Left kidney (tissue), 2 donors: ENCODE measurements around the gene MND1. TPM values are rescaled to one million over a fixed set of nuclear protein-coding genes. Genes with fewer than 3 reads are reported as not detected.
A peak's percentile ranks its signal among the peaks of the same experiment; 100 is the strongest.
"Not testable (repeated sequence)": the region's sequence is repeated elsewhere in the genome, so short reads cannot be mapped to it uniquely, and the experiment has no call there.

Experiments used
- DNase-seq: peaks from one replicate; pipeline ENCODE4 v3.0.0-alpha.2; 2013
- polyA plus RNA-seq: library from polyadenylated mRNA; unstranded; fragments of 120-200 nt; gene quantifications from one replicate; pipeline ENCODE4 v1.2.1, GENCODE V29; 2013; ENCODE audit not compliant: insufficient read length

The MND1 gene
- polyA plus RNA-seq, 1 donor: 22.6 TPM

- no peak for DNase-seq
Measured at GRCh38 chr4:153399358-153399757, 54.9 kb downstream of the MND1 start.

- no peak for DNase-seq
Measured at GRCh38 chr4:153401501-153401900, 57.0 kb downstream of the MND1 start.

GRCh38 chr4:153402366-153402765, 57.9 kb downstream of the MND1 start:
- DNase-seq: no peak

- DNase-seq: no peak
Measured at GRCh38 chr4:153403726-153404125, 59.2 kb downstream of the MND1 start.

GRCh38 chr4:153407906-153408305, 63.4 kb downstream of the MND1 start:
- DNase-seq: no peak

GRCh38 chr4:153408932-153409331, 64.4 kb downstream of the MND1 start:
- no peak for DNase-seq

- no peak for DNase-seq
Measured at GRCh38 chr4:153409412-153409811, 64.9 kb downstream of the MND1 start.

GRCh38 chr4:153409924-153410501, 65.5 kb downstream of the MND1 start:
- DNase-seq: no peak

GRCh38 chr4:153413842-153414241, 69.4 kb downstream of the MND1 start:
- DNase-seq: no peak

- not testable (repeated sequence) for DNase-seq
Measured at GRCh38 chr4:153416456-153416855, 72.0 kb downstream of the MND1 start.

GRCh38 chr4:153418121-153418520, 73.6 kb downstream of the MND1 start:
- DNase-seq: no peak

GRCh38 chr4:153418558-153418957, 74.1 kb downstream of the MND1 start:
- DNase-seq: peak; percentile 59

- DNase-seq: no peak
Measured at GRCh38 chr4:153419029-153419428, 74.5 kb downstream of the MND1 start.

- DNase-seq: no peak
Measured at GRCh38 chr4:153419673-153420278, 75.3 kb downstream of the MND1 start.

GRCh38 chr4:153420361-153420760, 75.9 kb downstream of the MND1 start:
- no peak for DNase-seq

- no peak for DNase-seq
Measured at GRCh38 chr4:153421941-153422340, 77.5 kb downstream of the MND1 start.

- DNase-seq: no peak
Measured at GRCh38 chr4:153426207-153426885, 81.9 kb downstream of the MND1 start.

- no peak for DNase-seq
Measured at GRCh38 chr4:153427363-153428071, 83.0 kb downstream of the MND1 start.

GRCh38 chr4:153428941-153429475, 84.5 kb downstream of the MND1 start:
- DNase-seq: peak; percentile 64

- DNase-seq: no peak
Measured at GRCh38 chr4:153432965-153433753, 88.7 kb downstream of the MND1 start.

- DNase-seq: no peak
Measured at GRCh38 chr4:153433754-153434105, 89.2 kb downstream of the MND1 start.

- no peak for DNase-seq
Measured at GRCh38 chr4:153434190-153434589, 89.7 kb downstream of the MND1 start.
